Activated naive CD4-positive, alpha-beta T cell treated with anti-CD3 and anti-CD28 coated beads for 36 hours (primary cell): Measurements from ENCODE around the gene SLC6A6. TPM values are rescaled to one million over a fixed set of nuclear protein-coding genes. Genes with fewer than 3 reads are reported as not detected.

ENCODE experiments used
- CTCF ChIA-PET: fragments of 350-600 bp; sonication (Branson Sonifier 250); formaldehyde crosslinking; loops from one replicate; lab custom pipeline; 2021; ENCODE audit warnings: antibody characterized with exemption; lab: Charles Lee
- DNase-seq: peaks from one replicate; pipeline ENCODE4 v3.0.0-alpha.2; 2020
- H3K27ac Mint-ChIP-seq: one replicate; pipeline ENCODE4 v1.8.0; 2021; ENCODE audit warnings: mild to moderate bottlenecking, mixed read lengths
- H3K27me3 Mint-ChIP-seq: one replicate; pipeline ENCODE4 v1.8.0; 2021; ENCODE audit warnings: low read depth, mixed read lengths
- H3K36me3 Mint-ChIP-seq: one replicate; pipeline ENCODE4 v1.8.0; 2021; ENCODE audit warnings: low read depth, mixed read lengths
- H3K4me1 Mint-ChIP-seq: one replicate; pipeline ENCODE4 v1.8.0; 2021; ENCODE audit warnings: low read depth, mixed read lengths
- H3K4me3 Mint-ChIP-seq: one replicate; pipeline ENCODE4 v1.8.0; 2021; ENCODE audit warnings: mild to moderate bottlenecking, moderate library complexity, mixed read lengths
- H3K9me3 Mint-ChIP-seq: one replicate; pipeline ENCODE4 v1.8.0; 2021; ENCODE audit warnings: mixed read lengths
- intact Hi-C: fragments of 100-400 bp; cut with micrococcal nuclease; formaldehyde crosslinking; loops from one replicate; pipeline ENCODE4 v1.15.1; 2023
- total RNA-seq, 2 experiments: library from RNA; stranded (reverse); gene quantifications; one replicate each; pipeline ENCODE4 v1.2.3, GENCODE V29; 2021

SLC6A6 gene
- total RNA-seq, 2 experiments from 2014 or later: 32.2 to 36.9 TPM

GRCh38 chr3:14415501-14415900, 13.1 kb downstream of the SLC6A6 start:
- intact Hi-C loops: no loop called here
- no peaks in the 10 kb centered on the region for H3K9me3 Mint-ChIP-seq
- H3K36me3 Mint-ChIP-seq: peaks cover 14% of the 10 kb centered on the region
- H3K27ac Mint-ChIP-seq: no peak overlapping the region
- CTCF ChIA-PET: interaction anchor here (1.1 kb wide), 1 partner anchor 17 kb away, joined by 3 read pairs; no protein-coding TSS in a partner anchor
- H3K27me3 Mint-ChIP-seq: no peaks in the 10 kb centered on the region
- H3K4me1 Mint-ChIP-seq: peaks cover 11% of the 10 kb centered on the region
- H3K4me3 Mint-ChIP-seq: no peak overlapping the region
- DNase-seq: no peak

GRCh38 chr3:14416453-14416852, 14.0 kb downstream of the SLC6A6 start:
- no peak for DNase-seq
- H3K36me3 Mint-ChIP-seq: peaks cover 10% of the 10 kb centered on the region
- peaks cover 2% of the 10 kb centered on the region for H3K4me1 Mint-ChIP-seq
- CTCF ChIA-PET: no interaction called here
- intact Hi-C loops: no loop called here
- no peak overlapping the region for H3K4me3 Mint-ChIP-seq
- no peaks in the 10 kb centered on the region for H3K9me3 Mint-ChIP-seq
- H3K27me3 Mint-ChIP-seq: no peaks in the 10 kb centered on the region
- no peak overlapping the region for H3K27ac Mint-ChIP-seq

- Mint-ChIP-seq H3K9me3 (no peaks in the 10 kb centered on the region), H3K27ac (no peak overlapping the region), H3K4me3 (no peak overlapping the region), H3K4me1 (peaks cover 15% of the 10 kb centered on the region), H3K36me3 (peaks cover 15% of the 10 kb centered on the region), H3K27me3 (no peaks in the 10 kb centered on the region)
- CTCF ChIA-PET: no interaction called here
- no peak for DNase-seq
- intact Hi-C loops: no loop called here
Measured at GRCh38 chr3:14418296-14419250, 16.2 kb downstream of the SLC6A6 start.

- intact Hi-C loops: no loop called here
- no peak for DNase-seq
- no peaks in the 10 kb centered on the region for H3K27me3 Mint-ChIP-seq
- no peak overlapping the region for H3K4me3 Mint-ChIP-seq
- H3K9me3 Mint-ChIP-seq: no peaks in the 10 kb centered on the region
- H3K4me1 Mint-ChIP-seq: peaks cover 50% of the 10 kb centered on the region
- H3K36me3 Mint-ChIP-seq: peaks cover 11% of the 10 kb centered on the region
- no peak overlapping the region for H3K27ac Mint-ChIP-seq
- CTCF ChIA-PET: interaction anchor here (1.2 kb wide), 1 partner anchor 11 kb away, joined by 3 read pairs; no protein-coding TSS in a partner anchor
Measured at GRCh38 chr3:14422016-14422963, 19.9 kb downstream of the SLC6A6 start.

GRCh38 chr3:14423197-14423743, 20.9 kb downstream of the SLC6A6 start:
- Mint-ChIP-seq H3K4me3 (no peak overlapping the region), H3K4me1 (peaks cover 60% of the 10 kb centered on the region), H3K27ac (peak overlapping the region; percentile 86), H3K27me3 (no peaks in the 10 kb centered on the region), H3K9me3 (no peaks in the 10 kb centered on the region), H3K36me3 (peaks cover 11% of the 10 kb centered on the region)
- CTCF ChIA-PET: interaction anchor here (0.5 to 1.8 kb wide), 2 partner anchors 21 to 543 kb away, joined by 3 to 8 read pairs; partner anchors contain the start of gene SLC6A6
- DNase-seq: no peak
- intact Hi-C loops: no loop called here

- peak overlapping the region; percentile 86 for H3K27ac Mint-ChIP-seq
- peak overlapping the region; percentile 9 for H3K4me3 Mint-ChIP-seq
- CTCF ChIA-PET: interaction anchor here (0.5 to 1.8 kb wide), 4 partner anchors 22 to 544 kb away, joined by 3 to 8 read pairs (median 4); partner anchors contain the start of gene SLC6A6
- peaks cover 66% of the 10 kb centered on the region for H3K4me1 Mint-ChIP-seq
- peak; percentile 35 for DNase-seq
- no peaks in the 10 kb centered on the region for H3K27me3 Mint-ChIP-seq
- H3K9me3 Mint-ChIP-seq: no peaks in the 10 kb centered on the region
- peaks cover 11% of the 10 kb centered on the region for H3K36me3 Mint-ChIP-seq
- intact Hi-C loops: loop anchor here (1.0 kb wide), 1 partner anchor 8 kb away; no protein-coding TSS in a partner anchor
Measured at GRCh38 chr3:14423963-14424362, 21.6 kb downstream of the SLC6A6 start.

GRCh38 chr3:14424711-14425580, 22.5 kb downstream of the SLC6A6 start:
- no peak overlapping the region for H3K4me3 Mint-ChIP-seq
- DNase-seq: peak; percentile 48
- intact Hi-C loops: loop anchor here (1.0 kb wide), 1 partner anchor 7 kb away; no protein-coding TSS in a partner anchor
- H3K36me3 Mint-ChIP-seq: peaks cover 12% of the 10 kb centered on the region
- CTCF ChIA-PET: interaction anchor here (0.6 to 1.8 kb wide), 6 partner anchors 23 to 181 kb away, joined by 3 to 8 read pairs (median 4); partner anchors contain the start of gene SLC6A6
- no peaks in the 10 kb centered on the region for H3K9me3 Mint-ChIP-seq
- peaks cover 76% of the 10 kb centered on the region for H3K4me1 Mint-ChIP-seq
- H3K27ac Mint-ChIP-seq: peak overlapping the region; percentile 86
- no peaks in the 10 kb centered on the region for H3K27me3 Mint-ChIP-seq

- CTCF ChIA-PET: interaction anchor here (0.8 to 2.0 kb wide), 5 partner anchors 21 to 222 kb away, joined by 3 to 6 read pairs (median 3); partner anchors contain the start of gene SLC6A6
- peaks cover 8% of the 10 kb centered on the region for H3K36me3 Mint-ChIP-seq
- DNase-seq: peak; percentile 72
- H3K27me3 Mint-ChIP-seq: no peaks in the 10 kb centered on the region
- peaks cover 84% of the 10 kb centered on the region for H3K4me1 Mint-ChIP-seq
- no peaks in the 10 kb centered on the region for H3K9me3 Mint-ChIP-seq
- peak overlapping the region; percentile 65 for H3K27ac Mint-ChIP-seq
- intact Hi-C loops: no loop called here
- H3K4me3 Mint-ChIP-seq: no peak overlapping the region
Measured at GRCh38 chr3:14425581-14426304, 23.3 kb downstream of the SLC6A6 start.

- no peaks in the 10 kb centered on the region for H3K27me3 Mint-ChIP-seq
- peak overlapping the region; percentile 65 for H3K27ac Mint-ChIP-seq
- no peak for DNase-seq
- intact Hi-C loops: no loop called here
- H3K9me3 Mint-ChIP-seq: no peaks in the 10 kb centered on the region
- CTCF ChIA-PET: interaction anchor here (0.8 to 2.0 kb wide), 6 partner anchors 11 to 222 kb away, joined by 3 to 6 read pairs (median 3); partner anchors contain the start of gene SLC6A6
- peaks cover 8% of the 10 kb centered on the region for H3K36me3 Mint-ChIP-seq
- H3K4me3 Mint-ChIP-seq: no peak overlapping the region
- peaks cover 89% of the 10 kb centered on the region for H3K4me1 Mint-ChIP-seq
Measured at GRCh38 chr3:14426305-14426620, 23.9 kb downstream of the SLC6A6 start.

- H3K27me3 Mint-ChIP-seq: no peaks in the 10 kb centered on the region
- no peaks in the 10 kb centered on the region for H3K9me3 Mint-ChIP-seq
- peak overlapping the region; percentile 94 for H3K27ac Mint-ChIP-seq
- intact Hi-C loops: loop anchor here (1.0 kb wide), 1 partner anchor 250 kb away; the partner anchor contains the start of genes LSM3 and XPC
- H3K4me3 Mint-ChIP-seq: no peak overlapping the region
- CTCF ChIA-PET: no interaction called here
- DNase-seq: peak; percentile 84
- peaks cover 96% of the 10 kb centered on the region for H3K4me1 Mint-ChIP-seq
- peaks cover 4% of the 10 kb centered on the region for H3K36me3 Mint-ChIP-seq
Measured at GRCh38 chr3:14428087-14429033, 26.0 kb downstream of the SLC6A6 start.
